CD1c-positive myeloid dendritic cell (primary cell): ENCODE results near the gene DTD1.

Experiments used
- DNase-seq: peaks from one replicate; pipeline ENCODE4 v3.0.0-alpha.2; 2016; ENCODE audit errors: extremely low spot score

Gene DTD1

DNA sequence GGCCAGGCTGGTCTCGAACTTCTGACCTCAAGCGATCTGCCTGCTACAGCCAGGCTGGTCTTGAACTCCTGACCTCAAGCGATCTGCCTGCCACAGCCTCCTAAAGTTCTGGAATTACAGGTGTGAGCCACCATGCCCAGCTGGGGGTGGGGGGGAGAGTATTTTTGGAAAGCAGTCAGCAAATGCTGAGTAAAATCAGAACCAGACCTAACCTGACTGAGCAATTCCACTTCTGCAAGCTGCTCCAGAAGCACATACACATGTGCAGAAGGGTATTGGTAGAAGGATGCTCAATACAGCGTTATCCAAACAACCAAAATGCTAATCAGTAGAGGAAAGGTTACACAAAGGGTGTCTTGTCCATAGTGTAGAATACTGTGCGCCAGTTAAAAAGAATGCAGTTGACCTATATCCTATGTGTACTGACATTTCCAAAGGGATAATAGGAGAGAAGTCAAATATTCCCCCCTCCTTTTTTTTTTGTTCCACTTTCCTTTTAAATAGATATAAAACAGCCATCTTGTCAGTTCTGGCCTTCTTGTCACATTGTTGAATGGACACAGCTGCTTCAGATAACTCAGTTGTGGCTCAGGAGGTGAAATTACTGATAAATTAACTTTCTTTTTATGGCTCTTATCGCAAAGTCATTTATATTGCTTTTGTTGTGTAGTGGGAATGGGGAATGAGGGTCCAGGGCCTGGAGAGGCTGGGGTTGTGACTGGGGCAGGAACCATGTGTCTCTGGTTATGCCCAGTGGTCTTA, 74.6 kb downstream of the DTD1 start:
- DNase-seq, result no peak

DNA sequence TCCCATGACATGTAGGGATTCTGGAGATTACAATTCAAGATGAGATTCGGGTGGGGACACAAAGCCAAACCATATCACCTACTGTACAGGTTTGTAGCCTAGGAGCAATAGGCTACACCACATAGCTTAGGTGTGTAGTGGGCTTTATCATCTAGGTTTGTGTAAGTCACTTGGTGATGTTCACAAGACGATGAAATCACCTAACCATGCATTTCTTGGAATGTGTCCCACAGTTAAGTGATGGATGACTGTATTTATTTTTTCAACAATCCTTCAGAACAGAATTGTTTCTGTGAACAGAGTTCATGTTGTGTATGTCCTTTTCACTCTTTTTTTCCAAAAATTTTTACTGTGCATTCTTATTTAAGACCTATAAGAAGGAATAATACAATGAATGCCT, 76.1 kb downstream of the DTD1 start:
- no peak for DNase-seq

DNA sequence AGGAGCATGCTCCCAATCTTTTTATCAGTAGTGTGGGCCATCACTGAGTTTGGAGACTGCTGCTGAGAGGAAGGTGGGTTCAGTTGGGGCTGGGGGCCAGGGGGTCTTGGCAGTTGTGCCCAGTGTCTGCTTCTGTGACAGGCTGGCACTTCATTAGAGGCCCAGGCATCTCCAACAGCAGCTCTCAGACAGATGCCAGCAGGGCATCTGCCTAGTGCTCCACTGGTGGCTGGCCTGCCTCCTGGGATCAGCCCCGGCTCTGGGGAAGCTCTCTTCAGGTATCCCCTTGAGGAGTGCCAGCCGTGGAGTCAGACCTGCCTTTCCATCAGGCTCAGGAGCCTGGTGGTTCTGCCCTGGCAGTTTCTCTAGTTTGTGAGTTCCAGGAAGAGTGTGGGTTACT, 77.3 kb downstream of the DTD1 start:
- DNase-seq, result no peak

DNA sequence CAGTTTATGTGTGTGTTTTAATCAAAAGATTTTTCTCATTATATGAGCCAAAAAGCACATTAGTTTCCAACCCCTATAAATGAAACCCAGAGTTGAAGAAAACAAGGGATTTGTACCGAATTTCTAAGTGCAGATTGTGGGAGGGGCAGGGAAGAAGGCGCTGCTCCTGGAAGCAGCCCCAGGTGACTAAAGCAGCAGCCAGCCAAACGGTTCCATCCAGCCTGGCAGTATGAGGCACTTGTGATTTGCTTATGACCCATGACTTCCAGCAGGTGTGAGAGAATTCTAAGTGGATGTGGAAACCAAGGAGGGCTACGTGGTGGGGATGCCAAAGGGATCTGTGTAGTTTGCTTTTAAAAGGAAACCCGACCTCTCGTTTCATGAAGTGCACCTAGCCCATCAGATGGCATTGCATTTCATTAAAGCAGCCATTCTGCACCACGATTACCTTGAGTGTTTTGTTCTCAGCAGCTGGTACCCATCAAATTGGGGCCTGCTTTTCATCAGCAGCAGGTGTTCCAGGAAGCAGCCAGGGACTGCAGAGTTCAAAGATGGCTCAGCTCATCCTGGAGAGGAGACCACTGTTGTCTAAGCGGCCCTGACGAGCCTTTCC, 79.1 kb downstream of the DTD1 start:
- no peak for DNase-seq

DNA sequence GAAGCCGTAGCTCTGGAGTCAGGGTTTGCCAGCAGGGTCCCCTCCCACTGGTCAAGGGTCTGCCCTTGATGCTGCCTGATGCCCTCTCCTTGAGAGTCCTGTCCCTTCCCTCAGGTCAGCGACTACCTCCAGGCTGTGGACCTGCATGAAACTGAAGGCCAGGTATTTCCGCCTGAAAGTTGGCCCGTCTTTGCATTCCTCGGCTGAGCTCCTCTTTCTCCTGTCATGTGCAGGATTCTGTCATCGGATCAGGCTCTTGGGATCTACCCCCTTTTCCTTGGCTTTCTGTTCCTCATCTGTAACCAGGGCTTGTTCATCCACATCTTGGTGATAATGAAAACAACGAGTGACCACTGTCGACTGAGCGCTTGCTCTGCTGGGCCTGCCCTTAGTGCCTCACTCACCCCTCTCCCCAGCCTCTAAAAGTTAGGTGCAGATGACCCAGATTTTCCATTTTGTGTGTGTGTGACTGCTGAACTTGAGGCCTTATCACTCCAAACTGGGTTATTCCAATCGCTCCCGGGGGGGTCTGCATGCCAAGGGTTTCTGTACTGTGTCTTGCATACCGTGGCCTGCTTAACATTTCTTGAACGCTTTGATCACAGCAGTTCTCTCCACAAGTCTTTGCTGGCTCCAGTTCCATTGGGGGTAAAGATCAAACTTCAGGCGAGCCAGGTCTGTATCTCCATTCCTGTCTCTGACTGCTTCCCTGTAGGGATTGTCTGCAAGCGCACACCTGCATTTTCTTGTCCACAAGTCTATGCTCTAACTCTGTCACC, 81.6 kb downstream of the DTD1 start:
- DNase-seq, result no peak

DNA sequence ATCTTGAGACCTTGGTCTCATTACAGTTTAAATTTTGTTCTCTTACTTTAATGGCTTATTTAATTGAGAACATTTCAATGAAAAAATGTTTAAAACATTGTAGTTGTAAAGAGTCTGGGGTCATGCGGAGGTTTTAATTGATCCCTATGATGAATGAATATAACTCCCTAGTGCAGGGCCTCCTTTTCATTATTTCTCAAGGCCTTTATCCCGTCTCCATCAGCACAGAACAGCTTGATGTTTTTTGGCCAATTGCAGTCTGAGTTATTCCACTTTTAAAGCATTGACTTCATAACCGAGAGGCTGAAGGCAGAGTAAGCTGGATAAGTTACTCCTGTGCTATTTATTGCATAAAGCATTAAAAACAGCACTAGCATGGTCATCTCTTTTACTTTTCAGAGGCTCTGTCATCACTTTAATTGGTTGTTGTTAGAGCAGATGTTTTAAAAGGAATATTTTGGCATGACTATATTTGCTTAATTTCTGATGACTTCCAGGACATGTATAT, 83.4 kb downstream of the DTD1 start:
- no peak for DNase-seq

DNA sequence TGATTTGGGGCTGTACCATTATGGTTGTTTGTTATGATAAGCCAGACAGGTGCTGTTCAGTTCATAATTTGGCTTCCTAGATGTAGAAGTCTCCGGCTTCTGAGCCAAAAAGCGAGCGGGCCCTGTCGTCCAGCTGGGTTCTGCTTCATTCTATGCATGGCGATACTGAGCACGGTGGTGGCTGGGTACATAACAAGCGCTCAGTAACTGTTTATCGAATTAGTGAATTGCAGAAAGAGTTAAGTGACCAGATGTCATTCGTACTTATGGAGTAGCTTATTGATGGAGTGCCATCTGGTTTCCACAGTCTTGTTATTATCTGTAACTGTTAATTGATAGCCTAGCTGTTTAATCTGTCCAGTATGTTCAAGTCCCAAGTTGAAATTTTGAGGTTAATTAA, 85.0 kb downstream of the DTD1 start:
- DNase-seq, result no peak

DNA sequence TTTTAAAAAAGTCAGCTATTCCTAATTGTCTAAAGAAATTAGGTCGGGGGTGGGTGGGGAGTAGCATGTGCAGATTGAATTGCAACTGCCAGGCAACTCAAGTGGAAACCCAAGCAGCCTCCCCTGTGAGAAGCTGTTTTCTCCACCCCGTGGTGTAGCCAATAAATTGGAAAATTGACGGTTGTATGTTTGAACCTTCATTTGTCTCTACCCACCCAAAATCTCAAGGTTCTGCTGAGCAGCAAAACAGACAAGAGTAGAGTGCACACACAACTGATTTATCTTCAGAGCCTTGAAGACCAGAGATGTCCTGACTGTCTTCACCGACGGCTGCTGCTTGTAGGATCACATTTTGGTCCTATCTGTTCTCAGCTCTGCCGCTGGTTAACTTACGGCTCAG, 88.5 kb downstream of the DTD1 start:
- no peak for DNase-seq

DNA sequence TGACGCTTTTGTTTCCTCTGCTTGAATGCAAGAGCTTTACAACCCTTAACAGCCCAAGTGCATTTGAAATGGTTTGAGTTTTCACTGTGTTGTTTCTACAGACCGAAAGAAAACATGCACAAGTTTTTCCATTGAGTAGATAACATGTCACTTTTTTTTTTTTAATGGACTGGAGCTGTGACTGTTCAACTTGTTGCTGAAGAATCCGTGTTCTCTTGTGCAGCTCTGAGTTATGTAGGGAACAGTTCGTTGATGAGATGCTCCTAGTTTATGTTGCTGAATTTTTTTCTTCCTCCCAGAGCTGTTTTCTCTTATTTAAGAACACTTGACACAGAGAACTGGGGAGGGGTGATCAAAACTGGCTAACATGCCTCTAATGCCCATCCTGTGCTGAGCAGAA, 89.3 kb downstream of the DTD1 start:
- DNase-seq, result no peak

DNA sequence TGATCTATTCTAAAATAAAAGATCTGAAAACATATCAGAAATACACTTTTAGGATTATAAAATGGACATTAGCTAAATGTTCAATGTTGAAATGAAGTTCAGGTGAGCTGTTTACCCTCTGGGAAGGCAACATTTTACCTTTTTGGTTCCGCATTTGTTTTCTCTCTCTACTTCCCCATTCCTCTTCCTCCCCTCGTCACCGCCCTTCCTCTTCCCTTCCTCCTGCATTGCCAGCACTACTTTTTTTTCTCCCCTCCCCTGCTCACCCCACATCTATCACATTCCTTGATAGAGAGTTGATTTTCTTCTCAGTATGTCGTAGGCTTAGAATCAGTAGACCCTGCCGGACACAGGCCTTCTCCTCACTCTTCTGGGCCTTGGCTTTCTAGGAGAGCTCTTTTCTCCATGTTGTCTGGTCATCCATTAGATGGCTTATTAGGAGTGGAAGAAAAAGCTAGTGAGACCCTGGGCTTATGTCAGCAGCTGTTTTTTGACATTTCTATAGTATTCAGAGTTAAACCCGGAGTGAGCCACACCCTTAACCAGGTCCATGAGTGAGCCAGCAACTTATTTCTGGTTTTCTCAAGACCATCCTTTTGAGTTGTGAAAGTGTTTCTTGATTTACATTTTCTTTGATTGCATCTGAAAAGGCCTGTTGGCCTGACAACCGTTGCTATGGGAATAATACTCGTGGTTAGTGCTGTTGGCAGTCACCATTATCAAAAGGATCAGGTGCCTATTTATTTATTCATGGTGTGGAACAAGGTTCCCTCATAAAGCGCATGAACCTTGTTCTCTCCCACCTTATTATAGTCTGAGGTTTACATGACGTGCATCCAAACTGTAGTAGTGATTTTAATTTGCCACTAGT, 90.9 kb downstream of the DTD1 start:
- DNase-seq, result no peak

DNA sequence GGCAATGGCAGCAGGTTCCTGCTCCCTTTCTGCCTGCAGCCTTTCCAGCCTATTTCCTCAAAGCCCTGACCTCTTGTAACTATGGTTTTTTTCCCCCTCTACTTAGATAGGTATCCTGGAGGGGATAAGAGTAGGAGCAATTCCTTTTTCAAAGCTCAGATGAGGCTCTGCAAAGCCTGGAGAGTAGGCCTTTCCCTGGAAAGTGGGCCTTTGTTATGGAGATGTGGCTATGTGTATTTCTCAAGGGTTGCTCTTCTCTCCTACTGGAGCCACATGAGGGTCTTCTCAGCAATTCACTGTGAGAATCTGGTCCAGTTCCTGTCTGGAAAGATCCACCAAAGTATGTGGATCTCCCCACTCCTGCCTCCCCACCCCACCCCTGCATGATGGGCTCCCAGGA, 96.0 kb downstream of the DTD1 start:
- DNase-seq, result no peak

DNA sequence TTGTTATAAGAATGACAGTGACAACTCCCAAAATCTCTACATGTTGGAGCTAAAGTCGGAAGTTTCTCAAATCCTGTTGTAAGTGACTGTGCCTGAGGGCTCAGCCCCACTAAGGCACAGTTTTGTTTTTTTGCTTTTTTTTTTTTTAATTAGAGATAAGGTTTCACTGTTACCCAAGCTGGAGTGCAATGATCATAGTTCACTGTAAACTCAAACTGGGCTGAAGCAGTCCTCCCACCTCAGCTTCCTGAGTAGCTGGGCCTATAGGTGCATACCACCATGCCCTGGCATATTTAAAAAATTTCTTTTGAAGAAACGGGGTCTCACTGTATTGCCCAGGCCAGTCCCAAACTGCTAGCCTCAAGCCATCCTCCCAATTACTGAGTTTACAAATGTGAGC, 96.9 kb downstream of the DTD1 start:
- no peak for DNase-seq

DNA sequence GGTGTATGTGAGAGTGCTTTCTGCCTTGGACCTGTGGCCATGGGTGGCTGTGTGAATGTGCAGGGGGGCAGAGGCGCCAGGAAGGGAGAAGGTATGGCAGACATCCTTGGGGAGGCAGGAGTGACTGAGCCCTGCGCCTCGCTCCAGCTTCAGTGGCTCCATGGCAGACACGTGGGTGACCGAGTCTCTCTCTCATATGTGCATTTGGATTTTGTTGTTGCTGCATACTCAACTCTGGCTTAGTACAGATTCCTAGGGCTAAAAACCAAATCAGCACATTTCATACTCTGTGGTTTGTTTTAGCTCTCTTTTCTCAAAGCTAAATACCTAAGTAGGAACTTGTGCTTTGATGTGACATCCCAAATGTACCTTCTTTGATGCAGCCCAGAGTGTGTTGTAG, 97.6 kb downstream of the DTD1 start:
- no peak for DNase-seq

DNA sequence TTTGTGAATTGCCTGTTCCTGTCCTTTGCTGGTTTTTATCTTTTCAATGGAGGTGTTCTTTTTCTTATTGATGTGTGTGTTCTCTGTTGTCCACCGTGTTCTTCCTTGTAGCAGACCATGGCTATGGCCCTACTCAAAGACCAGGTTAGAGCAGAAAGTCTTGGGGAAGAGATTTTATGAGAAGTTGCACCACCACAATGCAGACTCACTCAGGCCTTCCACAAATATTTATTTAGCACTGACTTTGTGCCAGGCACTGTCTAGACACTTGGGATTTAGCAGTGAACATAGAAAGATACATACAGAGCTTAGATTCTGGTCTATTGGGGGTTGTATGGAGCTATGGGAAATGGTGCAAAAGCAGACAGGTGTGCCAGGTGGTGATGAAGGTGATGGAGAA, 98.8 kb downstream of the DTD1 start:
- DNase-seq, result no peak

DNA sequence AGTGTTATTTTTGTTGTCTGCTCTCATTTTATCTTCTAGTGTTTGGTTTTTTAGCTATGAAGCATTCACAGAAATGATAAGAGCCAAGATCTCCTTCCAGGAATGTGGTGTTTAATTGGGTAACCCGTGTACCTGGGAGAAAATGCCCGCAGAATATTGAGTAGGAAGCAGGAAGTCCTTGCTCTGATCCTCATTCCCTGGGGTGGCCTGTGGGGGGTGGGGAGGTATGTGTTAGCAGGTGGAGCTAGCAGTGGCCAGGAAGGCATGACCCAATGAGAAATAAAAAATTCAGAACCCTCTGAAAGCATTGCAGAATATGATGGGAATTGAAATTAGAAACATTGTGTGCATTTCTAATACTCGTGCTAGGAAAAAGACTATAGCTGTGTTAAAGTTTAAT, 100.8 kb downstream of the DTD1 start:
- DNase-seq, result no peak

DNA sequence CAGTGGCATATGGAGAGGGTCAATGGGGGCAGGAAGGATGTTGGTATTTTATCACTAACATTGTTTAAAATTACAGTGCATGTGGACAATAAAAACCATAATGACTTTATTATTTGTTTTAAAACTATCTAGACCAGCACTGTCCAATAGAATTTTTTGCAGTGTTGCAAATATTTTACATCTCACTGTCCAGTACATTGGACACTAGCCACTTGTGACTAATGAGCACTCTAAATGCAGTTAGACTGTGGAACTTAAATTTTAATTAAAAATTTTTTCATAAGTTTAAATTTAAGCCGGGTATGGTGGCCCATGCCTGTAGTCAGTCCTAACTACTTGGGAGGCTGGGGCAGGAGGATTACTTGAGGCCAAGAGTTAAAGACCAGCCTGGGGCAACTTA, 101.7 kb downstream of the DTD1 start:
- DNase-seq, result no peak

DNA sequence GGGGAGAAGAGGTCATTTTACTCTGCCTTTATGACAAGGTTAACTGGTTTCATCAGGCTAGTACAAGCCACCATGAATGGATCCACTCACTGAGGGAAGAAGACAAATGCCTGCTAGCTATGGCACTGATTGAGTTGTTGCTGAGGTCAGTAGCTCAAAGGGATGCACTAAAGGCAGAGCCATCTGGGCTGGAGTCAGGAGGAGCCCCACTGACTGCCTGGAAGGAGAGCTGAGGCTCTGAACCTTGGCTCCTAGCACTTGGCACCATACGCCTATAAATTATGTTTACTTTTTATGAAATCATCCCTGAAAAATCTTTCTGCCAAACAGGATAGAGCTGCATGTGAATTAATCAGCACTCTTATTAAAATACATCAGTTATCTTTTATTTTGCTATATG, 104.6 kb downstream of the DTD1 start:
- DNase-seq, result no peak

DNA sequence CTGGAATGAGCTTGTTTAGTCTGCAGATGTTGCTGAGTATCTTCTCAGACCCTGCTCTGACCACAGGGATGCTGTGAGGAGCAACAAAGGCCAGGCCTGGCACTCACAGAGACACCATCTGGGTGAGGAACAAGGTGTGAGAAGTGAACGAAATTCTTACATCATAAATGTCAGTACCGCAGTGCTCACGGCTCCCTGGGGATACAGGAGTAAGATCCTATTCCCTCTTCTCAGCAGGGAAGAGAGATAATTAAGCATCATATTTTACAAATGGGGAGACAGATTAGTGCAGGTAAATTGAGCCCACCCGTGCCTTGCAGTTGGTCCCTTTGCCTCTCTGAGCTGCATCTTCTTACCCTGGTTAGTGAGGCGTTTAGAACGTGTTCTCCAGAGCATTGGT, 106.2 kb downstream of the DTD1 start:
- DNase-seq, result no peak

DNA sequence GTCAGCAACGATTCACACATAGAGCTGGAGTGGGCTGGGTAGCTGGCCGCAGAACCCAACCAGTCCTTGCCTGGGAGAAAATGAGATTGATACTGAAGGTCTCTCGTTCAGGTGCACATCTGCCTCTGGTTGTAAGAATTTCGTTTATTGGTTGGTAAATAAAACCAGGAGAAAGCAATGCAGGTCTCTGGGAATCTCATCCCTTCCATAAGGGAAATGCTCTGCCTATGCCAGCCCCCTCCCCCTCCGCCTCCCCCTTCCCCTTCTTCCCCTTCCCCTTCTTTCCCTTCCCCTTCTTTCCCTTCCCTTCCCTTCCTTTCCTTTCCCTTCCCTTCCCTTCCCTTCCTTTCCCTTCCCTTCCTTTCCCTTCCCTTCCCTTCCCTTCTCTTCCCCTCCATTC, 107.3 kb downstream of the DTD1 start:
- no peak for DNase-seq

DNA sequence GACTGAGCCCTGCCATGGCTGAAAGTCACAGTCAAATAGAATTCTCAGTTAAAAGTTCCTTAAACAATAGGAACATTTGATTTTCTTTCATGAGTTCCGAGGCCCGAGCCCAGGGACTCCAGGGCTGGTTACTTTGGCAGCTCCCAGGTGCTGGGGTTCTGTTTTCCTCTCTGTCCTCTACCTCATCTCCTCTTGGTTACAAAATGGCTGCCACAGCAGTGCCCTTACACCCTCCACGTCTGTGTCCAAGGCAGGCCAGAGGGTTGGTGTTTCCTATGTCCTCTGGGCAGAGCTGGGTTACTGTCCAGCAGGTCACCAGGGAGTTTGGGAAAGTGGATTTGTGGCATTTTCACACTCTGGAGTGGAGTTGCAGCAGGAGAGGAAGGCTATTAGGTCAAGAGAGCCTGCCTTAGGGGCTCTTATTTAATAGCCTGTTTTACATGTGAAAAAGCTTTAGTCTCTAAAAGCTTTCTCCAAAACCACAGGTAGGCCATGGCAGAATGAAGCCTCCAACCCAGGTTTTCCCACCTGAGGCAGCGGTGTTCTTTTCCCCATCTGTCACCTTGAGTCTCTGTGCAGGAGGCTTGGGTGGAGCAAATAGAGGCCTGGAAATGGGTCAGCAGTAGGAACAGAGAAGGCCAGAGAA, 111.0 kb downstream of the DTD1 start:
- DNase-seq, result no peak

DNA sequence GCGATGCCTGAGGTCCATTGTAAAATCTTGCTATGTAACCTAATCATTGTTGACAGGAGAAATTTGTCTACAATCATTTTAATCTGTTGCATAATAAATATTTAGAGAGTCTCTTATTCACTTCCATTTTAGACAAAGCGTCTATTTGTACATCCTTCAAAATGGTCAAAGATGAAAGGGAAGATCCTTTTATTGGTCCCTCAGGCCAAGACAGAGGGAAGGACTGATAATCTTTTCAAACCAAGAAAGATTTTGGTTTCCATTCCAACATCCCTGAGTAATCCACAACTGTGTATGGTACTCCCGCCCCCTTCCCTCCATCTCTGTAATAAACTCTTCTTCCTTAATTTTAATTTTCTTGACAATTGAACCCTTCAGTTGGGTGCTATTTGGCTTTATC, 114.1 kb downstream of the DTD1 start:
- DNase-seq, result no peak
